ENCODE results near the gene APOL3. TPM values are rescaled to one million over a fixed set of nuclear protein-coding genes. Genes with fewer than 3 reads are reported as not detected.

The APOL3 gene
- total and polyA plus RNA-seq, 2 of the 13 experiments (the other 11 are each of a cell fraction or from before 2014, with no cell fraction given), result 3.8 to 5.4 TPM

DNA sequence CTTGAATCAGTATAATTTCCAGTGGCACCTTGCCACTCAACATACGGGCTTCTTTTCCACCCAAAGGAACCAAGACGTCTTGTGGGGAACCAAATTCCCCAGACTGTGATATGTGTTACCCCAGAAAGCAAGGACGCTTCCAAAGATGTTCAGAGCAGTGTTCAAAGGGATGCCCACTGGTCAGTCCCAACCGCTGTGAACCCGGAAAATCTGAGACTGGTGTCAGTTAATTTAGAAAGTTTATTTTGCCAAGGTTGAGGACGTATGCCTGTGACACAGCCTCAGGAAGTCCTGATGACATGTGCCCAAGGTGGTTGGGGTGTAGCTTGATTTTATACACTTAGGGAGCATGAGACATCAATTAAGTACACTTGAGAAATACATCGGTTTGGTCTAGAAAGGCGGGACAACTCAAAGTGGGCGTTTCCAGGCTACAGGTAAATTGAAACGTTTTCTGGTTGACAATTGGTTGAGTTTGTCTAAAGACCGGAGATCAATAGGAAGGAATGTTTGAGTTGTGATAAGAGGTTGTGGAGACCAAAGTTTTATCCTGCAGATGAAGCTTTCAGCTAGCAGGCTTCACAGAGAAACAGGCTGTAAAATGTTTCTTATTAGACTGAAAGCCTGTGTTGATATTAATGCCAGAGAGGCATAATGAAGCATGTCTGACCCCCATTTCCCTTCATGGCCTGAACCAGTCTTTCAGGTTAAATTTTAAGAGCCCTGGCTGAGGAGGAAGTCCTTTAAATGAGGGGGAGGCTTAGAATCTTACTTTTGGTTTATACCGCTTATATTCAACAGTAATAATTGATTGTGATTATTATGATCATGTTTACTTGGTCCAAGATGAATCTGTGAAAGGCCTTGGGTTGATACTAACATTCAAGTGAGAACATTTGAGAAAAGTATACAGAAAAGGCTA lies 6.8 kb downstream of the APOL3 start (continued):
- TF ChIP-seq, protein P1, sequence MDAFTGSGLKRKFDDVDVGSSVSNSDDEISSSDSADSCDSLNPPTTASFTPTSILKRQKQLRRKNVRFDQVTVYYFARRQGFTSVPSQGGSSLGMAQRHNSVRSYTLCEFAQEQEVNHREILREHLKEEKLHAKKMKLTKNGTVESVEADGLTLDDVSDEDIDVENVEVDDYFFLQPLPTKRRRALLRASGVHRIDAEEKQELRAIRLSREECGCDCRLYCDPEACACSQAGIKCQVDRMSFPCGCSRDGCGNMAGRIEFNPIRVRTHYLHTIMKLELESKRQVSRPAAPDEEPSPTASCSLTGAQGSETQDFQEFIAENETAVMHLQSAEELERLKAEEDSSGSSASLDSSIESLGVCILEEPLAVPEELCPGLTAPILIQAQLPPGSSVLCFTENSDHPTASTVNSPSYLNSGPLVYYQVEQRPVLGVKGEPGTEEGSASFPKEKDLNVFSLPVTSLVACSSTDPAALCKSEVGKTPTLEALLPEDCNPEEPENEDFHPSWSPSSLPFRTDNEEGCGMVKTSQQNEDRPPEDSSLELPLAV (CRISPR knock-in tag; conservative IDR thresholded peaks at IDR 0.05; ENCODE audit: low read depth), result no peak
- no peak for TF ChIP-seq ZNF747 (CRISPR knock-in tag; IDR thresholded peaks at IDR 0.05; ENCODE audit: borderline replicate concordance)
- TF ChIP-seq, protein P2, sequence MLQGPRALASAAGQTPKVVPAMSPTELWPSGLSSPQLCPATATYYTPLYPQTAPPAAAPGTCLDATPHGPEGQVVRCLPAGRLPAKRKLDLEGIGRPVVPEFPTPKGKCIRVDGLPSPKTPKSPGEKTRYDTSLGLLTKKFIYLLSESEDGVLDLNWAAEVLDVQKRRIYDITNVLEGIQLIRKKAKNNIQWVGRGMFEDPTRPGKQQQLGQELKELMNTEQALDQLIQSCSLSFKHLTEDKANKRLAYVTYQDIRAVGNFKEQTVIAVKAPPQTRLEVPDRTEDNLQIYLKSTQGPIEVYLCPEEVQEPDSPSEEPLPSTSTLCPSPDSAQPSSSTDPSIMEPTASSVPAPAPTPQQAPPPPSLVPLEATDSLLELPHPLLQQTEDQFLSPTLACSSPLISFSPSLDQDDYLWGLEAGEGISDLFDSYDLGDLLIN (CRISPR knock-in tag; IDR thresholded peaks at IDR 0.05; ENCODE audit: borderline replicate concordance), result no peak
- TF ChIP-seq NCOA5 (CRISPR knock-in tag; IDR thresholded peaks at IDR 0.05), result no peak
- no peak for TF ChIP-seq SP2 (CRISPR knock-in tag; IDR thresholded peaks at IDR 0.05)
- no peak for TF ChIP-seq ZNF552 (CRISPR knock-in tag; IDR thresholded peaks at IDR 0.05; ENCODE audit: borderline replicate concordance)
- TF ChIP-seq MTA1 (CRISPR knock-in tag; IDR thresholded peaks at IDR 0.05; ENCODE audit: borderline replicate concordance), result no peak
- peak; percentile 78 for TF ChIP-seq ONECUT2 (CRISPR knock-in tag; IDR thresholded peaks at IDR 0.05)
- TF ChIP-seq ZNF672 (CRISPR knock-in tag; IDR thresholded peaks at IDR 0.05), result no peak
- TF ChIP-seq ZNF101 (CRISPR knock-in tag; IDR thresholded peaks at IDR 0.05; ENCODE audit: borderline replicate concordance, low read depth), result no peak
- TF ChIP-seq EP300 (IDR thresholded peaks at IDR 0.05; ENCODE audit: low read depth in 2 of 2, low read length in 2 of 2), result peak in 1 of 2 experiments; percentile 39; a peak in 1 of 4 replicates
- TF ChIP-seq EP300 (CRISPR knock-in tag; IDR thresholded peaks at IDR 0.05; ENCODE audit: borderline replicate concordance), result no peak
- TF ChIP-seq, protein P3, sequence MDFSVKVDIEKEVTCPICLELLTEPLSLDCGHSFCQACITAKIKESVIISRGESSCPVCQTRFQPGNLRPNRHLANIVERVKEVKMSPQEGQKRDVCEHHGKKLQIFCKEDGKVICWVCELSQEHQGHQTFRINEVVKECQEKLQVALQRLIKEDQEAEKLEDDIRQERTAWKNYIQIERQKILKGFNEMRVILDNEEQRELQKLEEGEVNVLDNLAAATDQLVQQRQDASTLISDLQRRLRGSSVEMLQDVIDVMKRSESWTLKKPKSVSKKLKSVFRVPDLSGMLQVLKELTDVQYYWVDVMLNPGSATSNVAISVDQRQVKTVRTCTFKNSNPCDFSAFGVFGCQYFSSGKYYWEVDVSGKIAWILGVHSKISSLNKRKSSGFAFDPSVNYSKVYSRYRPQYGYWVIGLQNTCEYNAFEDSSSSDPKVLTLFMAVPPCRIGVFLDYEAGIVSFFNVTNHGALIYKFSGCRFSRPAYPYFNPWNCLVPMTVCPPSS (IDR thresholded peaks at IDR 0.05), result no peak
- TF ChIP-seq, protein P4, sequence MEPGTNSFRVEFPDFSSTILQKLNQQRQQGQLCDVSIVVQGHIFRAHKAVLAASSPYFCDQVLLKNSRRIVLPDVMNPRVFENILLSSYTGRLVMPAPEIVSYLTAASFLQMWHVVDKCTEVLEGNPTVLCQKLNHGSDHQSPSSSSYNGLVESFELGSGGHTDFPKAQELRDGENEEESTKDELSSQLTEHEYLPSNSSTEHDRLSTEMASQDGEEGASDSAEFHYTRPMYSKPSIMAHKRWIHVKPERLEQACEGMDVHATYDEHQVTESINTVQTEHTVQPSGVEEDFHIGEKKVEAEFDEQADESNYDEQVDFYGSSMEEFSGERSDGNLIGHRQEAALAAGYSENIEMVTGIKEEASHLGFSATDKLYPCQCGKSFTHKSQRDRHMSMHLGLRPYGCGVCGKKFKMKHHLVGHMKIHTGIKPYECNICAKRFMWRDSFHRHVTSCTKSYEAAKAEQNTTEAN (CRISPR knock-in tag; conservative IDR thresholded peaks at IDR 0.05), result no peak
- no peak for TF ChIP-seq SOX13 (IDR thresholded peaks at IDR 0.05)
- peak in 1 of 2 experiments; percentile 55; a peak in 2 of 4 replicates for TF ChIP-seq SOX13 (CRISPR knock-in tag; conservative IDR thresholded peaks at IDR 0.05 in 1 of 2, IDR thresholded peaks at IDR 0.05 in 1 of 2)
- TF ChIP-seq, protein P5, sequence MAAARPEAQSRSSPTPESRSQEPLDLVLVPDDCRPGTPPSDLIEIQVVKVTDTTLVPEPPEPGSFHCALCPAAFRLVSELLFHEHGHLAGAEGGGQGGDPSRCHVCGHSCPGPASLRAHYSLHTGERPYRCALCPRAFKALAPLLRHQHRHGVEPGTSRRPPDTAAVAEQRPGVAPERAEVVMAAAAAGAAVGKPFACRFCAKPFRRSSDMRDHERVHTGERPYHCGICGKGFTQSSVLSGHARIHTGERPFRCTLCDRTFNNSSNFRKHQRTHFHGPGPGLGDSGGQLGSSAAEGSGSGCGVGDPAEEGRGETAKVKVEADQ (CRISPR knock-in tag; IDR thresholded peaks at IDR 0.05; ENCODE audit: borderline replicate concordance), result no peak
- TF ChIP-seq ZNF564 (CRISPR knock-in tag; IDR thresholded peaks at IDR 0.05), result no peak
- no peak for TF ChIP-seq ZNF572 (CRISPR knock-in tag; IDR thresholded peaks at IDR 0.05)
- TF ChIP-seq ZNF382 (CRISPR knock-in tag; IDR thresholded peaks at IDR 0.05; ENCODE audit: borderline replicate concordance), result no peak
- TF ChIP-seq POGZ (CRISPR knock-in tag; IDR thresholded peaks at IDR 0.05), result 0 out of 2 replicates have a peak, but pooled peaks have one; percentile 30
- no peak for TF ChIP-seq PHF5A (CRISPR knock-in tag; IDR thresholded peaks at IDR 0.05; ENCODE audit: low read depth, unreplicated experiment)
- TF ChIP-seq FLYWCH1 (CRISPR knock-in tag; IDR thresholded peaks at IDR 0.05), result no peak

Data from HepG2 (cell line).